OCI-LY1 (cell line): ENCODE results near the gene PSD4.

Experiments used
- H2AFZ ChIP-seq: fragments of 200-600 bp; sonication (generic), shearing (Covaris generic); 2 replicates; pipeline ENCODE4 v1.6.0; 2014; ENCODE audit warnings: antibody characterized with exemption, mild to moderate bottlenecking, low read length
- H3F3A ChIP-seq: fragments of 200-600 bp; sonication (generic), shearing (Covaris generic); 2 replicates; pipeline ENCODE4 v1.6.0; 2014; ENCODE audit warnings: mild to moderate bottlenecking, antibody characterized with exemption, low read length, moderate library complexity; ENCODE audit not compliant: insufficient read depth
- H3K27ac ChIP-seq: fragments of 200-600 bp; sonication (generic); 2 replicates; pipeline ENCODE4 v1.5.1; 2014; ENCODE audit warnings: low read length, mixed run types, mild to moderate bottlenecking, low read depth; ENCODE audit not compliant: poor library complexity, severe bottlenecking
- H3K27me3 ChIP-seq: fragments of 200-600 bp; sonication (generic); 2 replicates; pipeline ENCODE4 v1.6.0; 2014; ENCODE audit warnings: antibody characterized with exemption, mild to moderate bottlenecking, low read length, moderate library complexity; ENCODE audit not compliant: insufficient read depth
- H3K36me3 ChIP-seq: fragments of 200-600 bp; sonication (generic); 2 replicates; pipeline ENCODE4 v1.6.1; 2014; ENCODE audit warnings: mild to moderate bottlenecking, antibody characterized with exemption, low read length, moderate library complexity, mixed read lengths; ENCODE audit not compliant: insufficient read depth
- H3K4me1 ChIP-seq: fragments of 200-600 bp; sonication (generic); 2 replicates; pipeline ENCODE4 v1.5.1; 2014; ENCODE audit warnings: mild to moderate bottlenecking, low read length, moderate library complexity; ENCODE audit not compliant: insufficient read depth, severe bottlenecking
- H3K4me2 ChIP-seq: fragments of 200-600 bp; sonication (generic), shearing (Covaris generic); 2 replicates; pipeline ENCODE4 v1.6.1; 2014; ENCODE audit warnings: low read length
- H3K4me3 ChIP-seq: fragments of 200-600 bp; sonication (generic); 2 replicates; pipeline ENCODE4 v1.5.1; 2014; ENCODE audit warnings: low read length, low read depth, mild to moderate bottlenecking, mixed read lengths; ENCODE audit not compliant: poor library complexity, severe bottlenecking
- H3K79me2 ChIP-seq: fragments of 200-600 bp; shearing (Covaris generic); 2 replicates; pipeline ENCODE4 v1.6.1; 2016; ENCODE audit warnings: mixed run types, low read length, mixed read lengths; ENCODE audit not compliant: insufficient read depth
- H3K9ac ChIP-seq: fragments of 200-600 bp; sonication (generic), shearing (Covaris generic); 2 replicates; pipeline ENCODE4 v1.6.1; 2014; ENCODE audit warnings: mild to moderate bottlenecking, low read length, mixed read lengths
- H3K9me2 ChIP-seq: fragments of 200-600 bp; sonication (generic), shearing (Covaris generic); 2 replicates; pipeline ENCODE4 v1.6.1; 2014; ENCODE audit warnings: low read depth, mild to moderate bottlenecking, low read length, mixed read lengths
- H3K9me3 ChIP-seq: fragments of 200-600 bp; shearing (Covaris generic); 2 replicates; pipeline ENCODE4 v1.6.1; 2014; ENCODE audit warnings: low read length, mixed read lengths
- H4K20me1 ChIP-seq: fragments of 200-600 bp; sonication (generic), shearing (Covaris generic); 2 replicates; pipeline ENCODE4 v1.6.0; 2016; ENCODE audit warnings: mild to moderate bottlenecking, low read length; ENCODE audit not compliant: insufficient read depth
- CTCF ChIP-seq: fragments of 200-600 bp; sonication (generic), shearing (Covaris generic); IDR thresholded peaks from 2 replicates; pipeline ENCODE4 v1.5.1; 2017; ENCODE audit warnings: mild to moderate bottlenecking, antibody characterized with exemption, low read length, moderate library complexity, mixed read lengths
- EZH2 ChIP-seq: fragments of 200-600 bp; sonication (generic), shearing (Covaris generic); IDR thresholded peaks from 2 replicates; pipeline ENCODE4 v1.8.0; 2017; ENCODE audit warnings: borderline replicate concordance, mixed run types, mild to moderate bottlenecking, antibody characterized with exemption, low read length, moderate library complexity, mixed read lengths

The PSD4 gene

GRCh38 chr2:113185664-113186432 is 12.1 kb downstream of the PSD4 start:
- Histone ChIP-seq H3K4me2 (no peak overlapping the region), H3K4me1 (peaks cover 8% of the 10 kb centered on the region), H3K79me2 (no peaks in the 10 kb centered on the region), H3K9me3 (no peaks in the 10 kb centered on the region), H3F3A (no peaks in the 10 kb centered on the region), H2AFZ (no peak overlapping the region), H3K9ac (no peak overlapping the region), H3K36me3 (peaks cover 73% of the 10 kb centered on the region; the same call in 1 of the 2 replicates), H3K27me3 (no peaks in the 10 kb centered on the region), H3K27ac (no peak overlapping the region), H3K4me3 (no peak overlapping the region), H4K20me1 (no peaks in the 10 kb centered on the region), H3K9me2 (no peaks in the 10 kb centered on the region)
- TF ChIP-seq EZH2 (no peak), CTCF (no peak)

- peaks cover 3% of the 10 kb centered on the region for H3K4me1 ChIP-seq
- no peaks in the 10 kb centered on the region for H3K9me3 ChIP-seq
- no peak for TF ChIP-seq EZH2
- no peak for TF ChIP-seq CTCF
- H3K9me2 ChIP-seq = no peaks in the 10 kb centered on the region
- H3F3A ChIP-seq = no peaks in the 10 kb centered on the region
- H3K36me3 ChIP-seq = peaks cover 76% of the 10 kb centered on the region; the same call in 1 of the 2 replicates
- no peak overlapping the region for H2AFZ ChIP-seq
- H3K9ac ChIP-seq = no peak overlapping the region
- H3K4me3 ChIP-seq = no peak overlapping the region
- H4K20me1 ChIP-seq = no peaks in the 10 kb centered on the region
- no peak overlapping the region for H3K4me2 ChIP-seq
- no peaks in the 10 kb centered on the region for H3K79me2 ChIP-seq
- H3K27me3 ChIP-seq = no peaks in the 10 kb centered on the region
- H3K27ac ChIP-seq = no peak overlapping the region
These were observed 12.6 kb downstream of the PSD4 start for GRCh38 chr2:113186433-113186796.

- Histone ChIP-seq H3K4me2 (no peak overlapping the region), H3K27me3 (no peaks in the 10 kb centered on the region), H3K9ac (no peak overlapping the region), H2AFZ (no peak overlapping the region), H3K4me3 (no peak overlapping the region), H4K20me1 (no peaks in the 10 kb centered on the region), H3K9me3 (no peaks in the 10 kb centered on the region), H3K36me3 (peaks cover 72% of the 10 kb centered on the region; the same call in 1 of the 2 replicates), H3K79me2 (no peaks in the 10 kb centered on the region), H3F3A (no peaks in the 10 kb centered on the region), H3K9me2 (no peaks in the 10 kb centered on the region), H3K4me1 (no peaks in the 10 kb centered on the region), H3K27ac (no peak overlapping the region)
- no peak for TF ChIP-seq EZH2
- TF ChIP-seq CTCF = no peak
These were observed 14.0 kb downstream of the PSD4 start for GRCh38 chr2:113187771-113188170.
